Subcutaneous abdominal adipose tissue (tissue), 5 donors: Measurements from ENCODE around the gene IRX2.

Source experiments
- H3K27ac ChIP-seq: one replicate; pipeline ENCODE4 v1.7.0; 2013; ENCODE audit warnings: low read depth, mild to moderate bottlenecking, inconsistent platforms, low read length, moderate library complexity
- H3K27me3 ChIP-seq, 5 donors: one replicate each; pipeline ENCODE4 v1.7.0; 2013; ENCODE audit warnings: low read length in 5 of 5, inconsistent platforms in 1 of 5; ENCODE audit not compliant: control insufficient read depth in 5 of 5, insufficient read depth in 4 of 5
- H3K36me3 ChIP-seq, 5 donors: one replicate each; pipeline ENCODE4 v1.7.0; 2013; ENCODE audit warnings: low read length in 5 of 5; ENCODE audit not compliant: control insufficient read depth in 5 of 5, insufficient read depth in 5 of 5
- H3K4me1 ChIP-seq, 5 donors: one replicate each; pipeline ENCODE4 v1.7.0; 2013; ENCODE audit warnings: low read length in 5 of 5, mild to moderate bottlenecking in 3 of 5, moderate library complexity in 1 of 5; ENCODE audit not compliant: control insufficient read depth in 5 of 5, insufficient read depth in 5 of 5
- H3K4me3 ChIP-seq, 5 donors: one replicate each; pipeline ENCODE4 v1.7.0; 2013; ENCODE audit warnings: low read length in 5 of 5, low read depth in 1 of 5
- H3K9ac ChIP-seq, 5 donors: one replicate each; pipeline ENCODE4 v1.7.0; 2013; ENCODE audit warnings: low read length in 5 of 5, mild to moderate bottlenecking in 4 of 5, moderate library complexity in 3 of 5
- H3K9me3 ChIP-seq, 5 donors: one replicate each; pipeline ENCODE4 v1.7.0; 2013; ENCODE audit warnings: low read length in 5 of 5; ENCODE audit not compliant: control insufficient read depth in 5 of 5
- donor health status: healthy.
- donor health status: healthy.
- donor health status: healthy.
- donor health status: healthy.
- donor health status: healthy.

The IRX2 gene

DNA sequence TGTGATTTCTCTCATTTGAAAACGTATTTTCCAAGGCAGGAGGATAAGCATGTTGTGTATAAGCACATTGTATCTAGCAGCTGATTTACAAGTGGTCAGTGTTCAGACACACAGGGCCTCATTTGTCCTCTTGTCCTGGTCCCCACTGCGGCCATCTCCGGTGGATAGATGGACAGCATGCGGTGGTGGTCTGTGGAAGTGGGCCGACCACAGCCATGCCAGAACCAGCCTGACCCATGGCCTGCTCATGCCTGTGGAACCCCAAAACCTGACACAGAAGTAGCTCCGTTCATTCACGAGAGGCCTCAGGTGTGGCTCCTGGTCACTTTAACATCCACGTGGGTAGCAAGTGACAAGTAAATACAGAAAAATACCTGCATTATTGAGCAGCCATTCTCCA is 14.6 kb downstream of the IRX2 start:
- peaks cover 4 to 27% (median 21%) of the 10 kb centered on the region in 5 donors for H3K27me3 ChIP-seq
- H3K4me3 ChIP-seq, result no peak overlapping the region
- no peaks in the 10 kb centered on the region for H3K36me3 ChIP-seq
- peaks cover 0 to 23% (median 20%) of the 10 kb centered on the region in 5 donors for H3K4me1 ChIP-seq
- no peak overlapping the region for H3K27ac ChIP-seq
- no peak overlapping the region for H3K9ac ChIP-seq
- H3K9me3 ChIP-seq, result peaks cover 0 to 8% (median 0%) of the 10 kb centered on the region in 5 donors

DNA sequence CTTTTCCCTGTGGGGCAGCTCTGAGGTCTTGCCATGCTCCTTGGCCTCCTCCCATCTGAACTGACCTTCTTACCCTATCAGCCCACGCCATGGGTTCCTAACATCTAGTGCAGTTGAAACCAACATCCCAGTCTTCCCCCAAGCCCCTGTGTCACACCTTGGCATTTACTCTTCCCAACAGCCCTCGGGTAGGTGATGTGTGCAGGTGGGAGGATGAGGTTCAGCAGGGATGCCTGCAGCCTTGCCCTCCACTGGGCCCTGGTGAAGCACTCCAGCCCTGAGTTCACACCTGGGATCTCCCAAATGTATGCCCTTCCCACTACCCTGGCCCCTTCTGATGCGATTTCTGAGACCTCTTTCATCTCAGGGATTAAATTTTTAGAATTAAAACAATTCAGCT is 15.5 kb downstream of the IRX2 start:
- H3K4me1 ChIP-seq, result peaks cover 0 to 23% (median 20%) of the 10 kb centered on the region in 5 donors
- H3K9me3 ChIP-seq, result peaks cover 0 to 8% (median 0%) of the 10 kb centered on the region in 5 donors
- H3K36me3 ChIP-seq, result no peaks in the 10 kb centered on the region
- peaks cover 4 to 21% (median 18%) of the 10 kb centered on the region in 5 donors for H3K27me3 ChIP-seq
- H3K9ac ChIP-seq, result no peak overlapping the region
- H3K4me3 ChIP-seq, result no peak overlapping the region
- no peak overlapping the region for H3K27ac ChIP-seq

DNA sequence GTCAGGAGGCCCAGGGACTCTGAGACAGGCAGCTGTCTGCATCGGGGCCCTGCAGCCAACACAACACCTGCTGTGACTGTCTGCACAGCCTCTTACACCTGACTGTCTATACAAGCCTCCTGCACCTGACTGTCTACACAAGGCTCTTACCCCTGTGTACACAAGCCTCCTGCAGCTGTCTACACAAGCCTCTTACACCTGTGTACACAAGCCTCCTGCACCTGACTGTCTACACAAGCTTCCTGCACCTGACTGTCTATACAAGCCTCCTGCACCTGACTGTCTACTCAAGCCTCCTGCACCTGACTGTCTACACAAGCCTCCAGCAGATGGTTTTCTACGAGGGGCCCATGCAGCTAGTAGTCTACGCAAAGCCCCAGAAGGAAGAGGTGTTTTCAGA is 18.6 kb downstream of the IRX2 start:
- no peak overlapping the region for H3K27ac ChIP-seq
- peaks cover 0 to 8% (median 4%) of the 10 kb centered on the region in 5 donors for H3K27me3 ChIP-seq
- H3K4me1 ChIP-seq, result no peaks in the 10 kb centered on the region
- H3K9ac ChIP-seq, result no peak overlapping the region
- no peaks in the 10 kb centered on the region for H3K36me3 ChIP-seq
- no peak overlapping the region for H3K4me3 ChIP-seq
- peaks cover 0 to 8% (median 0%) of the 10 kb centered on the region in 5 donors for H3K9me3 ChIP-seq

DNA sequence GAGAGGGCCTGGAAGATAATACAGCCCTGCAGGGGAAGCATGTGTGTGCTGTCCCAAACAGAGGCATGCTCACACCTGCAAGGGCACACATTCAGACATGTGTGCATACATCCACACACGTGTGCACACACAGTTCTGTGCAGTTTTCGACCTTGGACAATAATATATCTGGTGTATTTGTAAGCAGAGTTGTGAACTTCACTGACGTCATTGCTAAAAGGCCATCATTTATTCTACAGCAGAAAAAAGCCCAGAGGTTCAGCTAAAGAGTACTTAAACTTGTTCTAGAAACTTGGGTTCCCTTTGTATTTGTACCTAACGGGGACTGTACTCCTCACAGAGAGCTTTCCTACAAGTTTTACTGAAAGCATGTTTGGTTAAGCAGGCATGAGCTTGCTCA is 19.5 kb downstream of the IRX2 start:
- no peak overlapping the region for H3K27ac ChIP-seq
- H3K4me1 ChIP-seq, result no peaks in the 10 kb centered on the region
- H3K4me3 ChIP-seq, result no peak overlapping the region
- H3K36me3 ChIP-seq, result no peaks in the 10 kb centered on the region
- peaks cover 0 to 8% (median 4%) of the 10 kb centered on the region in 5 donors for H3K27me3 ChIP-seq
- peaks cover 0 to 7% (median 0%) of the 10 kb centered on the region in 5 donors for H3K9me3 ChIP-seq
- no peak overlapping the region for H3K9ac ChIP-seq

DNA sequence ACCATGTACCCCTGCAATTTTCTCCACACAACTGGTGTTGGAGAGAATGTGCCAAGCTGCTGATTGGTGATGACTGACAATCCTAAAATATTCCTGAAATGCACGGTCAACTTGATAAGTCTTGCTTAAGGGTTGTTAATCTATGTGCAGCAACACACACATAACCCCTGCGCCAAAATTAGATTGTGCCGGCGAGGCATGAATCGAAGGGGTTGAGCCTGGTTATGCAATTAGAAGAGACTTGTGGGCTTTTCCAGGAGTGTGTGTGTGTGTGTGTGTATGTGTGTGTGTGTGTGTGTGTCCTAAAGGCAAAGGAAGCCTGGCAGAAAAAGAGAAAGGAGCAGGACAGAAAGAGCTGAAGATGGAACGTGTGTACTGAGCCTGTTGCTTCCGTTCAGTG is 22.3 kb downstream of the IRX2 start:
- Histone ChIP-seq H3K27ac (no peak overlapping the region), H3K27me3 (peaks cover 0 to 8% (median 6%) of the 10 kb centered on the region in 5 donors), H3K9ac (no peak overlapping the region), H3K9me3 (no peaks in the 10 kb centered on the region), H3K4me1 (peaks cover 0 to 4% (median 0%) of the 10 kb centered on the region in 5 donors), H3K36me3 (no peaks in the 10 kb centered on the region), H3K4me3 (no peak overlapping the region)

DNA sequence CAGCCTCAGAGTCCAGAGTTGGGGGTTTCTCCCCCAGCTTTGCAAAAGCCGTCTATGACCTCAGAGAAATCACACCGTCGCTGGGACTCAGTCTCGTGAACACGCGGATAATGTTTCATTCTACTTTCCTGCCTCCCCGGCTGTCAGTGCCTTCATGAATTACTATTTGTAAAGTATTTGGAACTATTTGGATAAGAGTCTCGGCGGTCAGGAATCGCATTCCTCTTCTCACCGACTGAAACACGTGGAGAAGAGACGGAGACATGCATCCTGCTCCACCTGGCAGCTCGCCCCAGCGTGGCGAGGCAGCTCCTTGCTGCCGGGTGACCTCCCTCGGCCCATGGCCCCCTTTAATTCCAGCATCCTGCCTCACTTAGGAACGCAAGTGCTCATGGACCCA is 23.9 kb downstream of the IRX2 start:
- H3K9me3 ChIP-seq, result no peaks in the 10 kb centered on the region
- no peaks in the 10 kb centered on the region for H3K36me3 ChIP-seq
- no peak overlapping the region for H3K9ac ChIP-seq
- H3K4me1 ChIP-seq, result peaks cover 0 to 4% (median 0%) of the 10 kb centered on the region in 5 donors
- no peak overlapping the region for H3K27ac ChIP-seq
- peaks cover 0 to 10% (median 6%) of the 10 kb centered on the region in 5 donors for H3K27me3 ChIP-seq
- no peak overlapping the region for H3K4me3 ChIP-seq

DNA sequence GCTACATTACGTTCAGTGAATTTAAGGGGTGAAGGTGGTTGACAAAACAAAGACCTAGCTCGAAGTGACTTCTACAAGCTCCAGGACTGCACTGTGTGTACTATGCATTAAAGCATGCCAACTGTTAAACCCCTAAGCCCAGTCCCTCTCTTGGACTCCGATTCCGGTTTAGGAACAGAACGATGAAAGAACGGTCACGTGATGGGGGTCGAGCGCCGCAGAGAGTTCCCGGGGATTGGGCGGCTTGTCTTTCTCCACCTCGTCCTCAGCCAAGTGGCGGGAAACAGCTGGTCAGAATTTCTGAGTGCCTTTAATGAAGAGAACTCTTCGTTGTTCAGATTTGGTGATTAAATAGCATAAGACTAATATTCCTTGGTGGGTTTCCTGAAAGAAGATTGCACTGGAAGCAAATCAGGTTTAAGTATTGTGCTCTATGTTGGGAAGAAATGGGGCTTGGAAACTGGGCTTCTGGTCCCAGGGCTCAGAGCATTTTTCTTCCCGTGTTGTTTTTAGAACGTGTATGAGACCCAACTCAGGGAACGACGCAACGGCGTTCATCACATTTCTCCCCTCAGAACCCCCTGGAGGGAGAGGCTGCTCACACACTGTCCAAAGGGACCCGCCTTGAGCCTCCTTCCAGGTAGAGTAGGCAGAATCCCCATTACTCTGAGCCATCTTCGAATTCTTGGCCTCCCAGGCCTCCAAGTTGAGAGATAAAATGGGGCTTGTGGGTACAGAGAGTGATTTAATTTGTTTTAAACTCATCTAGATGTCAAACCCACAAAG is 25.3 kb downstream of the IRX2 start:
- Histone ChIP-seq H3K27ac (no peak overlapping the region), H3K4me3 (no peak overlapping the region), H3K36me3 (no peaks in the 10 kb centered on the region), H3K27me3 (peaks cover 0 to 10% (median 6%) of the 10 kb centered on the region in 5 donors), H3K9ac (peak overlapping the region in 1 of 5 donors; percentile 8), H3K9me3 (no peaks in the 10 kb centered on the region), H3K4me1 (peaks cover 0 to 4% (median 0%) of the 10 kb centered on the region in 5 donors)

DNA sequence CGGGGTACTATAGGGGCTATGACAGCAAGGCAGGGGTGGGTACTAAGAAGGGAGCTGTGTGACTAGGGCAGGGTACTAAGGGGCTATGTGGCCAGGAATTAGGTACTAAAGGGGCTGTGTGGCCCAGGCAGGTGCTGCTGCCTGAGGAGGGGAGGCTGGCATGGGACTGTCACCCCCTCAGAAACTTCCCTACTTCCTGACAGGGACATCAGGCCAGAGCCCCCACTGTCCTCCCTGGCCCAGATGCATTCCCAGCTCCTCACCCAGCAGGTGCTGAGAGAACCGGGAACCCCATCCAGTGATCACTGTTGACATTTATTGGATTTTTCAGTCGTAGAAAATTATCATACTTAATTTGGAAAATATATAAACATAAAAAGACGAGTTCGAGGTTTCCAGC is 26.6 kb downstream of the IRX2 start:
- H3K9ac ChIP-seq, result no peak overlapping the region
- peaks cover 0 to 10% (median 3%) of the 10 kb centered on the region in 5 donors for H3K27me3 ChIP-seq
- H3K9me3 ChIP-seq, result no peaks in the 10 kb centered on the region
- no peak overlapping the region for H3K27ac ChIP-seq
- peaks cover 0 to 4% (median 0%) of the 10 kb centered on the region in 5 donors for H3K4me1 ChIP-seq
- no peak overlapping the region for H3K4me3 ChIP-seq
- no peaks in the 10 kb centered on the region for H3K36me3 ChIP-seq

DNA sequence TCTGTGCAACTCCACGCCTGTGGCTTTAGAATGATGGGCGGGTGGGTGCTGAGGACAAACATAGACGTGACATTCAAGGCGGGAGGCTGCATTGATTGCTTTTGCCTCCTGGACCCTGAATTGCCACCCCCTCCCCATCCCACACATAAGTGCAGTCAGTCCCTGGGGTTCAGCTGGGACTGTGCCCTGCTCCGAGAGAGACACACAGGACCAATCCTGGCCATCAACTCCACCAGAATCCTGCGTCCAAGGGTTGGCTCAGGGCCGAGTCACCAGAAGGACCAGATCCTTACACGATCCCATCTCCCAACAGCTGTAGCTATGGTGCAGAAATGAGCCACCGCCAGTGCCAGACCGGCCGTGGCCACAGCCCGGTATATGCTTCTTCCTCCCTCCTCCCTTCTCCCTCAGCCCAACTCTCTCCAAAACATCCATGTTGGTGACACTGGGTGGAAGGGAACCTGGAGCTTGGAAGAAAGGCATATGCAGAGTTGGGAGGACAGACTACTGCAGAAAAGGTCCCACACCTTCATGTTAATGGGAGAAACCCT is 27.4 kb downstream of the IRX2 start:
- H3K9me3 ChIP-seq, result no peaks in the 10 kb centered on the region
- no peaks in the 10 kb centered on the region for H3K36me3 ChIP-seq
- no peak overlapping the region for H3K27ac ChIP-seq
- H3K9ac ChIP-seq, result no peak overlapping the region
- H3K4me3 ChIP-seq, result no peak overlapping the region
- H3K4me1 ChIP-seq, result peaks cover 0 to 4% (median 0%) of the 10 kb centered on the region in 5 donors
- peaks cover 0 to 10% (median 3%) of the 10 kb centered on the region in 5 donors for H3K27me3 ChIP-seq

DNA sequence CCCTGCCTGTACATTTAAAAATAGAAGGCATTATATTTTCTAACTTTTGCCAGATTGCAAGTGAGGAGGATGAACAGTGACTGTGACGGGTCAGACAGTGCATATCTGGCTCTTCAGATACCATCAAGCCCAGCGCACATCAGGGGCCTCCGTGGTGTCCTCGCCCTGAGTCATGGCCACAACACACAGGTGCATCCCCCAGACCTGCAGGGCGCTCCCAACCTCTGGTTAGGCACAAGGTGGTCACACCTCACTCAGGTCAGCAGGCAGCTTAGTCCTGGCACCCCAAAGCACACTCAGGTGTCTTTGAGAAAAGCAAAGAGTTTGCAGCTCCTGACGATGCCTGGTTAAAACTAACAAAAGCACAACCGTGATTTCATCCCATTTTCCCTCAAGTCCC is 28.6 kb downstream of the IRX2 start:
- no peaks in the 10 kb centered on the region for H3K36me3 ChIP-seq
- H3K27me3 ChIP-seq, result peaks cover 0 to 7% (median 3%) of the 10 kb centered on the region in 5 donors
- H3K27ac ChIP-seq, result no peak overlapping the region

More for the DNA sequence above, 28.6 kb downstream of the IRX2 start:
- H3K4me1 ChIP-seq, result peaks cover 0 to 4% (median 0%) of the 10 kb centered on the region in 5 donors
- H3K9me3 ChIP-seq, result no peaks in the 10 kb centered on the region
- H3K9ac ChIP-seq, result no peak overlapping the region
- no peak overlapping the region for H3K4me3 ChIP-seq
